ENCODE measurements around the gene FOSL2.

Gene FOSL2

GRCh38 chr2:28357948-28358667 lies 34.5 kb upstream of the FOSL2 start:
- Histone ChIP-seq H3K4me3 (ENCODE audit: low read depth in 1 of 2, low read length in 2 of 2) (no peak overlapping the region), H3K9ac (ENCODE audit: low read length) (no peak overlapping the region), H3K27ac (ENCODE audit: low read depth, low read length) (no peak overlapping the region), H3K27me3 (ENCODE audit: control insufficient read depth in 1 of 2, insufficient read depth in 2 of 2, low read length in 2 of 2) (no peaks in the 10 kb centered on the region), H3K9me3 (ENCODE audit: low read length) (no peaks in the 10 kb centered on the region), H3K4me1 (ENCODE audit: insufficient read depth, low read length) (peaks cover 18% of the 10 kb centered on the region), H3K36me3 (ENCODE audit: insufficient read depth, low read length) (no peaks in the 10 kb centered on the region)

GRCh38 chr2:28358668-28359201 lies 33.9 kb upstream of the FOSL2 start:
- H3K9ac ChIP-seq (ENCODE audit: low read length) = no peak overlapping the region
- peaks cover 18% of the 10 kb centered on the region for H3K4me1 ChIP-seq (ENCODE audit: insufficient read depth, low read length)
- H3K27ac ChIP-seq (ENCODE audit: low read depth, low read length) = no peak overlapping the region

GRCh38 chr2:28359222-28360057 lies 33.2 kb upstream of the FOSL2 start:
- no peak overlapping the region for H3K4me3 ChIP-seq (ENCODE audit: low read depth in 1 of 2, low read length in 2 of 2)
- no peaks in the 10 kb centered on the region for H3K36me3 ChIP-seq (ENCODE audit: insufficient read depth, low read length)
- no peaks in the 10 kb centered on the region for H3K9me3 ChIP-seq (ENCODE audit: low read length)
- peaks cover 18% of the 10 kb centered on the region for H3K4me1 ChIP-seq (ENCODE audit: insufficient read depth, low read length)
- no peak overlapping the region for H3K27ac ChIP-seq (ENCODE audit: low read depth, low read length)
- H3K9ac ChIP-seq (ENCODE audit: low read length) = no peak overlapping the region
- no peaks in the 10 kb centered on the region for H3K27me3 ChIP-seq (ENCODE audit: control insufficient read depth in 1 of 2, insufficient read depth in 2 of 2, low read length in 2 of 2)

More at GRCh38 chr2:28358668-28359201, 33.9 kb upstream of the FOSL2 start:
- H3K9me3 ChIP-seq (ENCODE audit: low read length) = no peaks in the 10 kb centered on the region
- H3K36me3 ChIP-seq (ENCODE audit: insufficient read depth, low read length) = no peaks in the 10 kb centered on the region
- H3K27me3 ChIP-seq (ENCODE audit: control insufficient read depth in 1 of 2, insufficient read depth in 2 of 2, low read length in 2 of 2) = no peaks in the 10 kb centered on the region
- no peak overlapping the region for H3K4me3 ChIP-seq (ENCODE audit: low read depth in 1 of 2, low read length in 2 of 2)

- no peak overlapping the region for H3K4me3 ChIP-seq (ENCODE audit: low read depth in 1 of 2, low read length in 2 of 2)
- no peak overlapping the region for H3K27ac ChIP-seq (ENCODE audit: low read depth, low read length)
- no peak overlapping the region for H3K9ac ChIP-seq (ENCODE audit: low read length)
- H3K27me3 ChIP-seq (ENCODE audit: control insufficient read depth in 1 of 2, insufficient read depth in 2 of 2, low read length in 2 of 2) = no peaks in the 10 kb centered on the region
- H3K36me3 ChIP-seq (ENCODE audit: insufficient read depth, low read length) = no peaks in the 10 kb centered on the region
- peaks cover 17% of the 10 kb centered on the region for H3K4me1 ChIP-seq (ENCODE audit: insufficient read depth, low read length)
- no peaks in the 10 kb centered on the region for H3K9me3 ChIP-seq (ENCODE audit: low read length)
Measured at GRCh38 chr2:28360058-28360717, 32.5 kb upstream of the FOSL2 start.

GRCh38 chr2:28360718-28361293 lies 31.9 kb upstream of the FOSL2 start:
- no peak overlapping the region for H3K4me3 ChIP-seq (ENCODE audit: low read depth in 1 of 2, low read length in 2 of 2)
- H3K9ac ChIP-seq (ENCODE audit: low read length) = no peak overlapping the region
- no peaks in the 10 kb centered on the region for H3K36me3 ChIP-seq (ENCODE audit: insufficient read depth, low read length)
- H3K27me3 ChIP-seq (ENCODE audit: control insufficient read depth in 1 of 2, insufficient read depth in 2 of 2, low read length in 2 of 2) = no peaks in the 10 kb centered on the region
- peaks cover 11% of the 10 kb centered on the region for H3K4me1 ChIP-seq (ENCODE audit: insufficient read depth, low read length)
- no peak overlapping the region for H3K27ac ChIP-seq (ENCODE audit: low read depth, low read length)
- H3K9me3 ChIP-seq (ENCODE audit: low read length) = no peaks in the 10 kb centered on the region

GRCh38 chr2:28361991-28362710 lies 30.5 kb upstream of the FOSL2 start:
- no peak overlapping the region for H3K27ac ChIP-seq (ENCODE audit: low read depth, low read length)
- no peak overlapping the region for H3K9ac ChIP-seq (ENCODE audit: low read length)
- H3K27me3 ChIP-seq (ENCODE audit: control insufficient read depth in 1 of 2, insufficient read depth in 2 of 2, low read length in 2 of 2) = no peaks in the 10 kb centered on the region
- H3K4me1 ChIP-seq (ENCODE audit: insufficient read depth, low read length) = no peaks in the 10 kb centered on the region
- no peaks in the 10 kb centered on the region for H3K36me3 ChIP-seq (ENCODE audit: insufficient read depth, low read length)
- H3K9me3 ChIP-seq (ENCODE audit: low read length) = no peaks in the 10 kb centered on the region
- no peak overlapping the region for H3K4me3 ChIP-seq (ENCODE audit: low read depth in 1 of 2, low read length in 2 of 2)

GRCh38 chr2:28362991-28363521 lies 29.6 kb upstream of the FOSL2 start:
- H3K9ac ChIP-seq (ENCODE audit: low read length) = no peak overlapping the region
- no peaks in the 10 kb centered on the region for H3K36me3 ChIP-seq (ENCODE audit: insufficient read depth, low read length)
- H3K4me1 ChIP-seq (ENCODE audit: insufficient read depth, low read length) = no peaks in the 10 kb centered on the region
- no peaks in the 10 kb centered on the region for H3K9me3 ChIP-seq (ENCODE audit: low read length)
- no peaks in the 10 kb centered on the region for H3K27me3 ChIP-seq (ENCODE audit: control insufficient read depth in 1 of 2, insufficient read depth in 2 of 2, low read length in 2 of 2)
- no peak overlapping the region for H3K4me3 ChIP-seq (ENCODE audit: low read depth in 1 of 2, low read length in 2 of 2)
- no peak overlapping the region for H3K27ac ChIP-seq (ENCODE audit: low read depth, low read length)

GRCh38 chr2:28363686-28364280 lies 28.9 kb upstream of the FOSL2 start:
- Histone ChIP-seq H3K9me3 (ENCODE audit: low read length) (no peaks in the 10 kb centered on the region), H3K27ac (ENCODE audit: low read depth, low read length) (no peak overlapping the region), H3K4me3 (ENCODE audit: low read depth in 1 of 2, low read length in 2 of 2) (no peak overlapping the region), H3K4me1 (ENCODE audit: insufficient read depth, low read length) (no peaks in the 10 kb centered on the region), H3K27me3 (ENCODE audit: control insufficient read depth in 1 of 2, insufficient read depth in 2 of 2, low read length in 2 of 2) (no peaks in the 10 kb centered on the region), H3K36me3 (ENCODE audit: insufficient read depth, low read length) (no peaks in the 10 kb centered on the region), H3K9ac (ENCODE audit: low read length) (no peak overlapping the region)

GRCh38 chr2:28364610-28365009 lies 28.0 kb upstream of the FOSL2 start:
- Histone ChIP-seq H3K9ac (ENCODE audit: low read length) (no peak overlapping the region), H3K4me3 (ENCODE audit: low read depth in 1 of 2, low read length in 2 of 2) (no peak overlapping the region), H3K36me3 (ENCODE audit: insufficient read depth, low read length) (no peaks in the 10 kb centered on the region), H3K4me1 (ENCODE audit: insufficient read depth, low read length) (no peaks in the 10 kb centered on the region), H3K27ac (ENCODE audit: low read depth, low read length) (no peak overlapping the region), H3K27me3 (ENCODE audit: control insufficient read depth in 1 of 2, insufficient read depth in 2 of 2, low read length in 2 of 2) (no peaks in the 10 kb centered on the region), H3K9me3 (ENCODE audit: low read length) (no peaks in the 10 kb centered on the region)

- Histone ChIP-seq H3K9me3 (ENCODE audit: low read length) (no peaks in the 10 kb centered on the region), H3K36me3 (ENCODE audit: insufficient read depth, low read length) (no peaks in the 10 kb centered on the region), H3K4me3 (ENCODE audit: low read depth in 1 of 2, low read length in 2 of 2) (no peak overlapping the region), H3K27ac (ENCODE audit: low read depth, low read length) (no peak overlapping the region), H3K27me3 (ENCODE audit: control insufficient read depth in 1 of 2, insufficient read depth in 2 of 2, low read length in 2 of 2) (no peaks in the 10 kb centered on the region), H3K9ac (ENCODE audit: low read length) (no peak overlapping the region), H3K4me1 (ENCODE audit: insufficient read depth, low read length) (no peaks in the 10 kb centered on the region)
Measured at GRCh38 chr2:28365158-28365557, 27.5 kb upstream of the FOSL2 start.
